HG02763 (cell line): ENCODE measurements around the gene TAL1.

ENCODE experiments used
- ATAC-seq: cut with Tn5 transposase; IDR thresholded peaks from one replicate; pipeline ENCODE4 v1.9.1; 2021; ENCODE audit warnings: mild to moderate bottlenecking, moderate library complexity; ENCODE audit not compliant: unreplicated experiment

TAL1 gene

GRCh38 chr1:47178654-47179016, 53.4 kb downstream of the TAL1 start:
- no peak for ATAC-seq

- ATAC-seq, result no peak
Measured at GRCh38 chr1:47178020-47178419, 54.0 kb downstream of the TAL1 start.

GRCh38 chr1:47175227-47175934, 56.6 kb downstream of the TAL1 start:
- ATAC-seq, result no peak

GRCh38 chr1:47174656-47175020, 57.4 kb downstream of the TAL1 start:
- no peak for ATAC-seq

GRCh38 chr1:47172782-47173181, 59.2 kb downstream of the TAL1 start:
- no peak for ATAC-seq
